GM12801 (cell line): ENCODE data around the gene SUSD2.

Experiments
- CTCF ChIP-seq: IDR thresholded peaks from one replicate; pipeline ENCODE4 v1.5.1; 2011; ENCODE audit warnings: control low read depth; ENCODE audit not compliant: insufficient read length; ENCODE audit errors: extremely low read depth

SUSD2 gene

DNA sequence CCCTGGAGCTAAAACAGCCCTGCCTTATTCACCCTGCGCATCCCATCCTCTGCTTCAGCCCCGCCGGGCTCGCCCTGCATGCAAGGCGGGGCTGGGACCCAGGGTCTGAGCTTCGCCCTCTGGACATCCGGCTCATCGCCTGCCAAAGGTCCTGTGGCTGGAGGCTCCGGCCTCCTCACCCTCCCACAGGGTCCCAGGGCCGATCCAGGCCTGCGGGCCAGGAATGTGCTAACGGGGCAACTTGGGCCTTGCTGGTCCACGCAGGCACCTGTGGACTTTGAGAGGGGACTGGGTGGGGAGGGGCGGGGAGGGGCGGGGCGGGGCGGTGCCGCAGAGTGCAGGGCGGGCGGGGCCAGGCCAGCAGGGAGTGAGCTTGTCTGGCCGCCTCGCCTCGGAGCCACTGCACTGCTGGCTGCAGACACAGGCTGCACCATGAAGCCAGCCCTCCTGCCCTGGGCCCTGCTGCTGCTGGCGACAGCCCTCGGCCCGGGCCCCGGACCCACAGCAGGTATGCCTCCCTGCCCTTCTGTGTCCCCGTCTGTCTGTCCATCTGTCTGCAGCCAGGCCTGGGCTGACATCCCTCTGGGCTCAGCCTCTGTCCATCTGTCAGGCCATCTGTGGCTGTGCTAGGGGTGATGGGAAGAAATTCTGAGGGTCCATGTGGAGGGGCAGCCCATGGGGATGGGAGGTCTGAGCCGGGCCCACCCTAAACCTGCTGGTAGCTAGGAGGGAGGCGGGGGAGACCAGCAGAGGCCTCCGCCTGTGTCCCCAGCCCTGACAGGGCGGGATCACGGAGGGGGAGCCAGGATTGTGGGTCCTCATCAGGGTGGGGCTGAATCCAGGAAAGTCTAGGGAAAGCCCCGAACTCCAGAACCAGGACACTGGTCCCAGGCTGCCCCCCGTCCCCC is at the start of gene SUSD2:
SUSD2 (plus strand) TSS at position 400 of the 908 bp plus-strand sequence; CDS start at position 433, 33 bp downstream.
- TF ChIP-seq CTCF, result no peak

DNA sequence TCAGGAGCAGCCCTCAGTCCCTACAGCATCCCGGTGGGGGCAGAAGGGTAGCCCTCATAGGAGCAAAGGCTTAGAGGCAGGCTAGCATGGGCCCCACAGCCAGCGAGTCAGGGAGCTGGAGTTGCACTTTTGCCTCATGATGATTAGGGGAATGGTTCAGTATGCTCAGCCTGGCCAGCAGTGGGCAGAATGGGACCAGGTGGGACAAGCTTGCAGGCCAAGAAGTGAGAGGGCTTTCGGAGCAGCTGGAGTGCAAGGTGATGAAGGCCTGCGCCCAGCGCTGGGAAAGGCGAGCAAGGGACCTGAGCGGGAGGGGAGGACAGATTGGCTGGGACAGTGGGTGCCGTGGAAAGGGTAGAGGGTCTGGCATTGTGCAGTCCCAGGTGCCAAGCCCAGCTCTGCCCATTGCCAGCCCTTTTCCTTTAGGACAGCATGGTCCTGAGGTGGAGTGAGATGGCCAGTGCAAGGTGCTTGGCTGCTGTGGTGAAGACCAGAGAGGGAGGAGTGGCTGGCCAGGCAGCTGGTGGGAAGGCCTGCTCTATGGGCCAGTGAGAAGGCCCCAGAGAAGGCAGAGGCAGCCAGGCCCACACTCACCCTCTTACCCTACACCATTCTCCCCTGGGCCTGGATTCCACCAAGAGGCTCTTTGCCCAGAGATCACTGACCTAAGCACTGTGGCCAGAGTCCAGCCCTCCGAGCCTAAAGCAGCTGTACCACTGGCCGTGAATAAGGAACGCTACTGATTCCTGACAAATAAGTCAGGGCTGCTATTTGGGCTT is 47.9 kb upstream of the SUSD2 start:
- no peak for TF ChIP-seq CTCF

- no peak for TF ChIP-seq CTCF
Observed at GRCh38 chr22:24134090-24134846, 47.0 kb upstream of the SUSD2 start.

DNA sequence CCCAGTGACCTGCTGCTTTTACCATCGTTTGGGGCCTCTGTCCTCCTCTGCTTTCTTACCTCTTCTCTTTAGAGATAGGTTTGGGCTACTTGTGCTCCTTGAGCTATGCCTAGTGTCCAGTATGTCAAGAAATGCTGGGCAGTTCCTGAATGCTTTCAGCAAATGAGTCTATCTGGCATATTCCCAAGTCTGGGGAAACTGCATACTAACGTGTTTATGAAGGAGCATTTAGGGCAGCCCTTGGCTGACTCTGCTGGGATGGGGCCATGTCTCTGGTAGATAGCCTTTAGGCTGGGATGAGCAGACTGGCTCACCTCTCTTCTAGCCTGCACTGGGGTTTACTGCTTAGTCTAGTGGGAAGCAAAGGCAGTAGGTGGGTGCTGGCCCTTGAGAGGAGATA is 43.7 kb upstream of the SUSD2 start:
- no peak for TF ChIP-seq CTCF

DNA sequence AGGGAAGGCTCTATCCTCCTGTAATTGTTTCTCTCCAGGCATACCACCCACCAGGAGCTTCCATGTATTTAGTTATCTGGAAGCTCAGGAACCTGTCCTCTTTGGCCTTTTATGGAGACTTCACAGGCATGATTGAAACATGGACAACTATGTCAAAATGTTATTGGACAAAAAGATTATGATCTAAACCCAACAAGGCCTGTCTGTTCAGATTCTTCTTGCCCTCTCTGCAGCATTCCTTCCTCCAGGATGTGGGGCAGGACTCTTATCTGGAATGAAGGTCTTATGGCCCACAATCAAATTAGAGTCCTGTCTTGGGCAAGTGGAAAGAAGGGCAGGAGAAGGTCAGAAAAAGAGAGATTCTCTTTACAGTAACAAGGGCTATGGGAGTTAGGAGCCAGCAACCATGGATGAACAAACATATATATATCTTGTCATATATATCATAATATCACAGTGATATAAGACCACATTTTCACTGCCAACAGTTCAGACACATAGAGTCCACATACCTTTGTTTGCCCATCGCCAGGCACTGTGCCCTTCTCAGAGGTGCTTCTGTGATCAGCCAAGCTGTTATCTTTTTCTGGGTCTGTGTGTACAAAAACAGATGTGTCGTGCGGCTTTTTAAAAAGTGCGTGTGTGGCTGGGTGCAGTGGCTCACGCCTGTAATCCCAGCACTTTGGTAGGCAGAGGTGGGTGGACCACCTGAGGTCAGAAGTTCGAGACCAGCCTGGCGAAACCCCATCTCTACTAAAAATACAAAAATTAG is 42.5 kb upstream of the SUSD2 start:
- no peak for TF ChIP-seq CTCF

DNA sequence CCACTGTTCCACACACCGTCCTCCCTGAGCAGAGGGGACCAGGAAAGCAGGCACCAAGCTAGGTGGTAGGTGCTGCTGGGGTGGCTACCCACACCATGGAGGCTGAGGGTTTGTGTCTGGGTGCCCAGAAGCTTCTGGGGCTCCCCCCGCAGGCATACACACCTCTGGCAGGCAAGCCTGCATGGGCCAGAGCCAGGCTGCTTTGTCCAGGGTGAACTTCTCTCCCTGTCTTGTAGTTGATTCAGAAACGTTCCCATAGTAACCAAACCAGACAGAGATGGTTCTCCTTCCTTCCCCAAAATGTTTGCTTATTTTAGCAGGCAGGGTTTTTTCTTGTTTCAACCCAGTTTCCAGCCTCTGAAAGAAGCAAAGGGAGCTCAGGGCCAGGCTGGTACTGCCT is 40.9 kb upstream of the SUSD2 start:
- TF ChIP-seq CTCF, result no peak
